HG03558 (cell line): ENCODE measurements around the gene GLDN.
"Not testable (repeated sequence)": the region's sequence is repeated elsewhere in the genome, so short reads cannot be mapped to it uniquely, and the experiment has no call there.

ENCODE experiments used
- ATAC-seq: cut with Tn5 transposase; IDR thresholded peaks from one replicate; pipeline ENCODE4 v1.9.1; 2021; ENCODE audit warnings: moderate number of reproducible peaks; ENCODE audit not compliant: unreplicated experiment; ENCODE audit errors: extremely low read depth

The GLDN gene

DNA sequence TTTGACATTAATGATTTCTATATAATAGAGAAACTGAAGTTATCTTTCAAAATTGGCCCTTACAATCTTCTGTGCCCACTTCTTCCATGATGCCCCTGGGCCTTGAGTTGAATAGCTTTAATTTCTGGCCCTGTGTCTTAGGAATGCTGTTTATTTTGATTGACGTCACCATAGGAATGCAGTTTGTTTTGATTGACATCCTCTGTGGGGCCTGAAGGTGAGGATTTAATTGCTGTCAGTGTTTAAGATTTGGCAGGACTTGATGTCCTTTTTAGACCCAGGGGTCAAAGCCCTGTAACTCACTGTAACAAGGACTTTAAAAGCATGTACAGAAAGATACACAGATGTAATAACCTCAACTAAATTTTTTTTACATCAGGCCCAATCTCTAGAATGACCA lies 83.3 kb downstream of the GLDN start:
- no peak for ATAC-seq

DNA sequence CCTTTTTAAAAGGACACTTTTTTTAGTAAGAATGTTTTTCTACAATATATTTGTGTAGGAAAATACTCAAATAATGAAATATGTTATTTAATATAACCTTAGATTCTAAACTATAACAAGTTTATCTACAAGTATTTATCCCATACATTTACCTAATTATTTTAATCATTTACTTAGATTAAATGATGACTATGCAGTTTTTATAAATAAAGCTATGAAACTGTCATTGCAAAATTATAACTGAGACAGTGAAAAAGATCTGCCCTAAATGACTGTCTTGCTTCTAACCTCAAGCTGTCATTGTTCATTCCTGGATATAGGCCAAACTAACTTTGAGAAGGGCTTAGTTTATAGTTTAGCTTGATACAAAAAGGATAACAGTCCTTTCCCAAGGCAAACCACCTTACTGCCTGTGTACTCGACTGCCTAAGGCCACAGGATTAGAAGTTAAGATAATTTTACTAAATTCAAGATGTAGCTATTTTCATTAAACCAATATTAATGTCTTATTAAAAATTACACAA lies 84.1 kb downstream of the GLDN start:
- no peak for ATAC-seq

DNA sequence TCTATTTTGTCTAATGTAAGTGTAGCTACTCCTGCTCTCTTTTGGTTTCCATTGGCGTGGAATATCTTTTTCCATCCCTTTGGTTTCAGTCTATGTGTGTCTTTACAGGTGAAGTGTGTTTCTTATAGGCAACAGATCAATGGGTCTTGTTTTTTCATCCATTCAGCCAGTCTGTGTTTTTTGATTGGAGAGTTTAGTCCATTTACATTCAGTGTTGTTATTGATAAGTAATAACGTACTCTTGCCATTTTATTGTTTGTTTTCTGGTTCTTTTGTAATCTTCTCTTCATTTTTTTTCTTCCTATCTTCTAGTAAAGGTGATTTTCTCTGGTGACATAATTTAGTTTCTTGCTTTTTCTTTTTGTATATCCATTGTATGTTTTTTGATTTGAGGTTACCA lies 97.1 kb downstream of the GLDN start:
- ATAC-seq, result no peak

- no peak for ATAC-seq
Observed at GRCh38 chr15:51443282-51443914, 101.9 kb downstream of the GLDN start.

- no peak for ATAC-seq
Observed at GRCh38 chr15:51444112-51444511, 102.7 kb downstream of the GLDN start.

GRCh38 chr15:51444807-51445206 lies 103.4 kb downstream of the GLDN start:
- ATAC-seq, result no peak

DNA sequence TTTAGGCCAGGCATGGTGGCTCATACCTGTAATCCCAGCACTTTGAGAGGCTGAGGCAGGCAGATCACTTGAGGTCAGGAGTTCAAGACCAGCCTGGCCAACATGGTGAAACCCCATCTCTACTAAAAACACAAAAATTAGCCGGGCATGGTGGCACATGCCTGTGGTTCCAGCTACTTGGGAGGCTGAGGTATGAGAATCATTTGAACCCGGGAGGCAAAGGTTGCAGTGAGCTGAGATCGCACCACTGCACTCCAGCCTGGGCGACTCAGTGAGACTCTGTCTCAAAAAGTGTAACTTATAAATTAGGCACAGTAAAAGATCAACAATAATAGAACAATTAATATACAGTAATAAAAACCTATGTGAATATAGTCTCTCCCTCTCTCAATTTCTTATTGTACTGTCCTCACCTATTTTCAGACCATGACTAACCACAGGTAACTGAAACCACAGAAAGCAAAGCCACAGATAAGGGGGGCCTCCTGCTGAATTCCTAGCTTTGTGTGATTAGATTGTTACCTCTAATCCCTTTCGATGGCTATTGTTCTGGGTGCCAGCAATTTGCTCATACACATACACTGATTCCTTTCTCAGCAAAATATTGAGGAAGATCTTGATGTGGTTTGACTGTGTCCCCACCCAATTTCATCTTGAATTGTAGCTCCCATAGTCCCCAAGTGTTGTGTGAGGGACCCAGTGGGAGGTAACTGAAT lies 104.7 kb downstream of the GLDN start:
- ATAC-seq, result not testable (repeated sequence)

GRCh38 chr15:51447855-51448621 lies 106.6 kb downstream of the GLDN start:
- no peak for ATAC-seq

DNA sequence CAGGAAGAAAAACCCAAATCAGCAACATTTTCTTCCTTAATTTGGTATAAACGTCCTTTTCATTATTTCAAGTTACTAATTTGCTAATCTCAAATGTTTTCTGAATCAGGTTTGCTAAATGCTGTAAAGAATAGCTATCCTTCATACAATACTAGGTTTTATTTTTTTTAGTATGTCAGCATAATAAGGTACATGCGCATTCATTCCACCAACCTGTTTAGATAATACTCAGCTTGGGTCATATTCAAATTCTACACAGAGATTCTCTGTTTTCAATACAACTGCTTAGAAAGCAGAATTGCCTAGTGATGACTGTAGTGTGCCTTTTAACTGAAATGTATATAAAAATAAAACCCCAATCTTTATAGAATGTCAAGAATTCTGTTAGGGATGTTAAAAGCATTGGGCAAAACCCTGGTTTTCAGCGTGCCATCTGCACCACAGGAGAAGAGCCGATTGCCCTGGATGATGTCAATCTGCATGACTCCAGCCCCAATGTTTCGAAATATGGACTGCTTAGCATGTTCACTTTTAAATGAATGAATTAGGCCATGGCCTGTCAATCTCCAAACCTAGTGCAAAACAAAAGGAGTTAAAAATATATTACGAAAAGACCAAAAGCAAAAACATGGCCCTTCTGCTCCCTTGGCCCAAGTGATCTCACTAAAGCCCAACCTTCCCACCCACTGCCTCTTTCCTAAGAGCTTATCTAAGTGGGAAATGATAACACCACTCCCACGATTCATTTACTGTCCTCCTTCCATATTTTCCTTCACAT lies 107.4 kb downstream of the GLDN start:
- ATAC-seq, result no peak

DNA sequence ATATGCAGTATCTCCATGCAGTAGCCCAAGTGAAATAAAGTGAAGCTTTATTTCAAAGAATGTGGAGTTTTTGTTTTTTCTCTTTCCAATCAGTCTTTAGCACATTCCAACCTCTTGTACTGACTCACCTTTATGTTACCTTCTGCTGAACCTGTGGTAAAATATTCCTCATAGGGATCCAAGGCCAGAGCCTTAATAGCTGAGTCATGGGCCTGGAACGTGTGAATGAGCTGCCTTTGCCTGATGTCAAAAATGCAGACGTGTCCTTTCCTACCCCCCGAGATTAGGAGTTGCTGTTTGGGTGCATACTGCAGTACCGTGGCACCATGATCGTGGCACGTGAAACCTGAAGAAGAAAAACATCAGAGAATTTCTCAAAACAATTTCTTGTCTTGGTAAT lies 108.5 kb downstream of the GLDN start:
- no peak for ATAC-seq
